ENCODE results near the gene RRAGD. TPM values are rescaled to one million over a fixed set of nuclear protein-coding genes. Genes with fewer than 3 reads are reported as not detected.

RRAGD gene
- total RNA-seq, 1 experiment from 2014 or later: 9.4 TPM

DNA sequence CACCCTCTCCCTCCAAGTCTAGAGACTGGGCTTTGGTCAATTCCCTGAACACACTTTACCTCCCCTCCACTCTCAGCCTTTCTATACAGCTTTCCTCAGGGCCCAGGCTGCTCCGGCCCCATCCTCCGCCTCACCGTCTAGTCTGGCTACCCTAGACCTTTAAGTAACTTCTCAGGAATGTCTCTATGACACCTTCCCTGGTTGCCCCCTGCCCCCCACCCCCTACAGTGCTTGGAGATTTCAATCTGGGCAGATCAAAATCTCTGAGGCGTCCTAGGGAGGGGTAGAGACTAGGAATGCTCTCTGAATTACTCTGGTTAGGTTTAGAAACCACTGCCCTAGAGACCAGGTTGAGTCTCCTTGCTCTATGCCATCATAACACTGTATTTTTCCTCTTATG, 65.6 kb downstream of the RRAGD start:
- DNase-seq (ENCODE audit: low read depth): no peak

DNA sequence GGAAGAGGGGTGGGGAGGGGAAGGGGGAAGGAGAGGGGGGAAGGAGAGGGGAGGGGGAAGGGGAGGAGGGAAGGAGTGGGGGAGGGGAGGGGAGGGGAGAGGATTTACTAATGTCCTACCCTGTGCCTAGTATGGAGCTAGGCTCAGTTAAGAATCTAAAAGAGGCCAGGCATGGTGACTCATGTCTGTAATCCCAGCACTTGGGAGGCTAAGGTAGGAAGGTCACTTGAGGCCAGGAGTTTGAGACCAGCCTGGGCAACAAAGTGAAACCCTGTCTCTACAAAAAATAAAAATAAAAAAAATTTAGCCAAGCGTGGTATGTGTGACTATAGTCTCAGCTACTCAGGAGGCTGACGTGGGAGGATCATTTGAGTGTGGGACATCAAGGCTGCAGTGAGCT, 72.5 kb downstream of the RRAGD start:
- DNase-seq (ENCODE audit: low read depth): no peak

DNA sequence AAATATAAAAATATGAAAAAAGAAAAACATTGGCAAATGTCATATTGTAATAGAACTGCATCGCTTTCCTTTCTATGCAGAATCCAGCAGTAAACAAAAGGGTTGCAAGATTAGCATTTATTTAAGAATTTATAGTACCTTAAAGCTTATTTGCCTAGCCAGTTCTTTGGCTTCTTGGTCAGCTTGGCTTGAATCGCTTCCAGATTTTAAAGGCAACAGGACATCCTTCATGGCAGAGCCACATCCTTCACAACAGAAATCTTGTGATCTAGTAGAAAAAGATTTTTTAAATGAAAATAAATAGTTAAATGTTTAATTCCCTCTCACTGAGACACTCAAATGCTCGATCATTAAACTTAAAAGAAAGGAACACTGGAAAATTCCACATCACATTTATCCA, 76.9 kb downstream of the RRAGD start:
- DNase-seq (ENCODE audit: low read depth): no peak

DNA sequence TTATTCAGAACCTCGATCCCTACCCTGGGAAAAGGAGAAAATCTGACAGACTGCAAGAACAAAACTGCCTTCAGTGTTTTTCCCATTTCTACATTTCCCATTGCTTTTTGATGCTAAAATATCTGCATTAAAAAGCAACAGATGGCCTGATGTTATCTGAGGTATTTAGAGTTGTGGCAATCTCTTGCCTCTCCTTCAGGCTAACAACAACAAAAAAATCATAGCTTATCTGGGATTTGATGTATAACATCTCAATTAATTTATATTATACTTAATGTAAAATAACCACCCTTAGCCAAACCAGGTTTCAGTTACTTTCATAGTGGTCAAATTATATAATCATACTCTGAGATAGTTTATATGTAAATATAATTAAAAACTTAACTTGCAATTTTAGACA, 81.2 kb downstream of the RRAGD start:
- DNase-seq (ENCODE audit: low read depth): no peak

DNA sequence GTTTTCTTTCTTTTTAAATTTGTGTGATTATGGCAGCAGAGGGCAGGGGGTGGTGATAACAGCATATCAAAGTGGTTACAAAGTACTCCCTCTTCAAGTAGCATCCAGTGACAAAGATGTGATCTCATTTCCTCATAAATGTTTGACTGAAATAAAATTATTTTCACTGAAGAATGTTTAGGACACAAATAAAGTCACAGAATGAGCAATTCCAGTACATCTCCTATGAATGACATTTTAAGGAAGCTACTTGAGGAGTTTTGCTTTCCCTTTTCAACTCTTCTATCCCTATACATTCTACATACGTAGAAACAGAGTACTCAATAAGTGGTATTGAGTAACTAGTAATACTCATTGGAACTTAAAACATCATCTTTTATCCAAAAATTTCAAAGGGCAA, 83.1 kb downstream of the RRAGD start:
- DNase-seq (ENCODE audit: low read depth): no peak

DNA sequence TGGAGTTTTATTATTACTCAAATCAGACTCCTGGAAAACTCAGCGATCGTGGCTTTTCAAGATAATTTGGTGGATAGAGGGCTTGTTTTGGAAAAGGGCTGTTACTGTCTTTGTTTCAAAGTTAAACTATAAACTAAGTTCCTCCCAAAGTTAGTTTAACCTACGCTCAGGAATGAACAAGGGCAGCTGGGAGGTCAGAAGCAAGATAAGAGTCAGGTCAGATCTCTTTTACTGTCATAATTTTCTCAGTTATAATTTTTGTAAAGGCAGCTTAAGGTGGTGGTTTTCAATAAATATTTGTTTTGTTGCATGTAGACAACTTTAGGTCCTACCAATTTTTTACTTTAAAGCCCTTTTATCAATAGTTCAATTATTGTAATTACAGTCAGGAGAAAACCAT, 87.8 kb downstream of the RRAGD start:
- no peak for DNase-seq (ENCODE audit: low read depth)

DNA sequence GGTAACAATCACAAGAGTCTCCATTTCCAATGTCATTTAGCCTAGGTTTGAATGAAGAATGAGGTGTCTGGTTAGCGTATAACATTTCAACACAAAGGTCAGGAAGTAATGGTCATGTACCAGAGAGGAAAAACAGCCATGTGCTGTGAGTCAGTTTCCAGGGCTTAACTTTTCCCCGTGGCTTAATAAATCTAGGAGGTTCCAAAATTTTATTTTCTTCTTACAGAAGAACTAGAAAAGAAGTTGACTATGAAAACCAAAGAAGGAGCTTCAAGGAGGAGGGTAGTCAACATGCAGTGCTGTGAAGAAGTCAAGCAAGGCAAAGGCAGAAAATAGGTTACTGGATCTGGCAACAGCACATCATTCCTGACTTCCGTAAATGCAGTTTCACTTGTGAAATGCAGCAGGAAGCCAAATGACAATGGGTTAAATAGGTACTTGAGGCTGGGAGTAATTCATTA, 88.5 kb downstream of the RRAGD start:
- DNase-seq (ENCODE audit: low read depth): no peak

DNA sequence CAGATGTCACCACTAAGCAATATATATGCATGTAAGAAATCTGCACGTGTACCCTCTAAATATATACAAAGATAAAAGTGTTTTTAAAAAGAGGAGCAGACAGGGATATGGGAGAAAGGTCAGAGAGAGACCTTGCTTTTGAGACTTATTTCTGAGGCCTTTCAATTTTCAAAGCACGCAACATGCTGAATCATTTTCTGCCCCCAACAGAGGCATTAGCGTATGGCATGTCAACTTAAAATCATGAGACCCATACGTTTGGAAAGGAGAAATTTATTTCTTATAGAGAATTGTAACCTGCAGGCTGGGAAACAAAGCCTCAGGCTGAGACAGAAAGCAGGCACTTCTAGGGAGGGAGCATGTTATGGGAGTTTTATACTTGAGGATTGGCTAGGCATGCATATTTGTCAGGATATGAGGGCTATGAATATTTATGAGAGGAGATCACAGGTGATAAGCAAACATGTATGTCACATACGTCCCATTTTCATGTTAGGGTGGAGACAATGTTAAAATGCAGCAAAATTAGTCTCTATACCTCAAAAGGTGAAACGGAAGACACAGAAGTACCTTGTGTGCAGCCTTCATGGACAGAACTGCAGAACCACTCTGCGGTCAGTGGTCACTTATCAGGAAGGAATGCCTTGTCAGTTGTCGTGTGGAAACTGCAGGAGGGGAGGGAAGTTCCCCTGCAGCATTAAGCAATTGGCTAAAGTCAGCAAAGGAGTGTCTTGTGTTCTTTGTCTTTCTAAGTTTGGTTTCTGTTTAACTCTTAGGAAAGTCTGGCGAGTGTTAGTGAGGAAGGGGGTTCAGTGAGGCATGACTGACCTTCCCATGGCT, 90.7 kb downstream of the RRAGD start:
- DNase-seq (ENCODE audit: low read depth): no peak

DNA sequence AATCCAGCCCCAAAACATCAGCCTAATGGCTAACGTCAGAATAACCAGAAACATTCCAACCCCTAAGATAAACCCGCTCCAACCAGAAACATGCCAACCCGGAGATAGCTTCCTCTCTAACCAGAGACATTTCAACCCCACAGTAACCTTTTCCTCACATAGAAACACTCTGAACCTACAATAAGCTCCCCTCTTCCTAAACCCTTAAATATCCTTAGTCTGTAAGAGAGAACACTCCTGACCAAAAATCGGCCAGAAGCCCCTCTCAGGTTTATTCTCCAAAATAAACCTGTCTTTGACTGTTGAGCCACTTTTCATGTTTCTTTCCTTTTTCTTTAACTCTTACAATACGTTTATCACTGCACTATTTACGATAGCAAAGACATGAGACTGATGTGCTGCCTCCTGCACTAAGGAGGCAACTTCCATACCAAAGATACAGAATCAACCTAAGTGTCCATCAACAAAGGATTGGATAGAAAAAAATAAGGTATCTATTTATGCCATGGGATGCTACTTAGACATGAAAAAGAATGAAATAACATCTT, 92.0 kb downstream of the RRAGD start:
- DNase-seq (ENCODE audit: low read depth): no peak

DNA sequence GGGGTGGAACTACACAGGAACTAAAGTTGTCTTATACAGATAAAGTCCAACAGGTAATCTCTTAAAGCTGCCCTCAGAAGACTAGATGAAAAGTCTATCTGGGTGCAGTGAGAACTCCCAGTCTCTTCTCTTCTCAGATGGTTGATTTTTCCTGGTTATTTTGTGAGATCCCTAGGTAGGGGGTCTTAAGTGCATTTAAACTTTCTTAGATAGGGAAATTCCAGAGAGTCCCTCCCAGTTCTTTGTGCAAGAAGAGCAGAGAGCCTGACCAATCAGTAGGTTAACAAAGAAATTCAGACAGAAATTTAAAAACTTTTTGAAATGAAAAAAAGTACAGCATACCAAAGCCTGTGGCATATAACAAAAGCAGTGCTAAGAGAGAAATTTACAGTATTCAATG, 95.0 kb downstream of the RRAGD start:
- no peak for DNase-seq (ENCODE audit: low read depth)

DNA sequence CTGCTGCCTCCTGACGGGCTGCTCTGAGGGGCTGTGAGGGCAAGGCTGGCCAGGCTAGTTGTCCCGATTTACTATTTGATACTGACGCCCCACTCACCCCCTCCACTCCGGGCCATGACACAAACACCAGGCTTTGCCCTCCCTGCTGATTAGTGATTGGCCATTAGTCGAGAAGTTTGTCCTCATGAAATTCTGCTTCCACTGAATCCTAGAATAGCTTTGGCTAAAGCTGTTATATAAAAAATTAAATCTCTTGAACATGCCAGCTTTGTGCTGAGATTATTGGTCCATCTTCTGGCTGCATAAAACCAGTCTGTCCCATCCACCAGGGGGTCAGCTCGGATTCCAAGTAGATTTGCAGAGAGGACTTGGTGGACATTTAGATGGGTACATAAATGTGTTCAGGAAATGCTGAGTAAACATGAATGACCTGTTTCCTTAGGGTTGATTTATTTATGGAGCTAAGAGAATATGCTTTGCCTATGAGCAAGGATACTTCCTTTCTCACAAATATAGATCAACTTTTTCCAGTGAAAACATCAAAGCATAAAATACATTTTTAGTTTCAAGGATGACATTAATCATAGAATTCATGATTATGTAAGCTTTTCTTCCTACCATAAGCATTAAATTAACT, 96.7 kb downstream of the RRAGD start, which contains the start of gene GABRR2:
TSS of gene GABRR2 (minus strand) at position 51 of the 637 bp plus-strand sequence. CDS start 134 bp downstream, outside the sequence.
- no peak for DNase-seq (ENCODE audit: low read depth)

DNA sequence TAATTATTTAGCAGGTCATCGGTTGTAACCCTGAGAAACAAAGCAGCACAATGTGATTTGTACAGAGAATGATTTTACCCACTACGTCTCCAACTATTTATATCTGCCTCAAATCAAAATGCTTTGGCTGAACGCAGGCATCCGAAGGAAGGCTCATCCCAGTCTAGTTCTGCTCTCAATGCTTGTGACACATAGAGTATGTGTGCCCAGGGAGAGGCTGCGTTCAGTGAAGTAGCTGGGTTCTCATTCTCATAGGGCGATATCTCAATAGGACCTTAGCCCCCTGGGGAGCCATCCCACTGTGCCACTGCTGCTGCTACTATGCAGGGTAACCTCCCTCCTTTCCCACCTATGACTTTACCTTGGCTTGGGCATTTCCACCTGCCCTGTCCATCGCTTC, 97.4 kb downstream of the RRAGD start:
- DNase-seq (ENCODE audit: low read depth): no peak

Other genes with a start within 250 kb of the RRAGD start
- gene GABRR1, start 194.9 kb downstream of the RRAGD start, total RNA-seq (2014; rRNA removed; shearing (Covaris generic)): not detected in 2 replicates
- not detected in 2 replicates for gene GABRR2, start 97.0 kb downstream of the RRAGD start, total RNA-seq (2014; rRNA removed; shearing (Covaris generic))
- 19.5 and 24.7 TPM in 2 replicates for gene UBE2J1, start 59.6 kb downstream of the RRAGD start, total RNA-seq (2014; rRNA removed; shearing (Covaris generic))
- 1.1 and 4.1 TPM in 2 replicates for gene ANKRD6, start 20.9 kb upstream of the RRAGD start, total RNA-seq (2014; rRNA removed; shearing (Covaris generic))
- gene LYRM2, start 226.5 kb upstream of the RRAGD start, total RNA-seq (2014; rRNA removed; shearing (Covaris generic)): 17.5 and 31.2 TPM in 2 replicates

Data from Daoy (cell line).